HCT116 (cell line): ENCODE results near the gene DMRT3. TPM values are rescaled to one million over a fixed set of nuclear protein-coding genes. Genes with fewer than 3 reads are reported as not detected.

ENCODE experiments used
- ATAC-seq: fragments of 200-7000 bp; cut with Tn5 transposase; 2 replicates; pipeline ENCODE4 v1.9.1; 2020; ENCODE audit warnings: mild to moderate bottlenecking, moderate library complexity
- BruUV-seq: library from RNA; stranded (reverse); fragments of 400-500 nt; replicated peaks from 2 replicates; lab custom pipeline; 2021; lab: Mats Ljungman, UMichigan
- CTCF ChIA-PET: fragments of 300-600 bp; sonication (Branson Sonifier 250); formaldehyde crosslinking; loops from one replicate; lab custom pipeline; 2021; ENCODE audit warnings: antibody characterized with exemption; lab: Charles Lee
- POLR2A ChIA-PET: fragments of 300-600, 350-600 bp; sonication (Branson Sonifier 250); formaldehyde crosslinking; loops from one replicate; lab custom pipeline; 2021; ENCODE audit warnings: antibody characterized with exemption; lab: Charles Lee
- RAD21 ChIA-PET, 2 experiments: fragments of 300-600 bp; sonication (Branson Sonifier 250); formaldehyde crosslinking; loops; one replicate each; lab custom pipeline; 2023; ENCODE audit warnings: low total read pairs in 2 of 2; ENCODE audit not compliant: uncharacterized antibody in 2 of 2, unreplicated experiment in 2 of 2, low non-redundant PET in 1 of 2; lab: Charles Lee
- DNase-seq: peaks from one replicate; pipeline ENCODE4 v3.0.0-alpha.2; 2010; ENCODE audit warnings: low read depth, low spot score
- H2AFZ ChIP-seq: fragments of 200-600 bp; shearing (Covaris generic), sonication (generic); 2 replicates; pipeline ENCODE4 v1.6.1; 2017; ENCODE audit warnings: low read depth, mixed run types, mixed read lengths, antibody characterized with exemption, low read length; ENCODE audit not compliant: poor library complexity, severe bottlenecking
- H3K27ac ChIP-seq: 2 replicates; pipeline ENCODE4 v1.5.1; 2012; ENCODE audit warnings: low read depth, low read length
- H3K27me3 ChIP-seq: fragments of 200-600 bp; sonication (generic); 2 replicates; pipeline ENCODE4 v1.6.1; 2016; ENCODE audit warnings: mixed run types, low read length, mixed read lengths; ENCODE audit not compliant: insufficient read depth
- H3K36me3 ChIP-seq, 2 experiments: fragments of 200-500 bp in 1 of 2; fragments of 200-600 bp in 1 of 2; sonication (Bioruptor generic) in 1 of 2; sonication (generic) in 1 of 2; 2 replicates each; pipeline versions ENCODE4 v1.5.1 to v1.6.1; 2014 to 2016; ENCODE audit warnings: low read length in 2 of 2, inconsistent platforms in 1 of 2, mixed read lengths in 1 of 2, mixed run types in 1 of 2; ENCODE audit not compliant: insufficient read depth in 2 of 2, control insufficient read depth in 1 of 2
- H3K4me1 ChIP-seq, 2 experiments: fragments of 200-600 bp in 1 of 2; sonication (generic) in 1 of 2; 2 replicates each; pipeline versions ENCODE4 v1.5.1 to v1.6.1; 2012 to 2017; ENCODE audit warnings: low read length in 2 of 2, inconsistent platforms in 1 of 2, mild to moderate bottlenecking in 1 of 2, mixed read lengths in 1 of 2, mixed run types in 1 of 2, moderate library complexity in 1 of 2; ENCODE audit not compliant: insufficient read depth in 2 of 2, control insufficient read depth in 1 of 2
- H3K4me2 ChIP-seq: fragments of 200-600 bp; sonication (generic); 2 replicates; pipeline ENCODE4 v1.6.1; 2017; ENCODE audit warnings: mixed run types, low read length, mixed read lengths
- H3K4me3 ChIP-seq, 2 experiments: fragments of 200-600 bp in 1 of 2; sonication (generic) in 1 of 2; replicated peaks in 1 of 2; 2 replicates each; pipeline ENCODE4 v1.5.1; 2011 to 2016; ENCODE audit warnings: low read length in 2 of 2, control low read depth in 1 of 2, low read depth in 1 of 2, mild to moderate bottlenecking in 1 of 2, mixed read lengths in 1 of 2, mixed run types in 1 of 2
- H3K79me2 ChIP-seq: fragments of 200-600 bp; sonication (generic); 2 replicates; pipeline ENCODE4 v1.6.1; 2017; ENCODE audit warnings: mild to moderate bottlenecking, mixed run types, low read length, moderate library complexity, mixed read lengths; ENCODE audit not compliant: insufficient read depth
- H3K9ac ChIP-seq: fragments of 200-600 bp; sonication (generic); 2 replicates; pipeline ENCODE4 v1.6.1; 2016; ENCODE audit warnings: low read length, mixed read lengths
- H3K9me2 ChIP-seq: fragments of 200-600 bp; sonication (generic), shearing (Covaris generic); 2 replicates; pipeline ENCODE4 v1.6.1; 2017; ENCODE audit warnings: mixed run types, mild to moderate bottlenecking, moderate library complexity; ENCODE audit not compliant: insufficient read depth
- H3K9me3 ChIP-seq, 2 experiments: fragments of 200-500 bp in 1 of 2; fragments of 200-600 bp in 1 of 2; sonication (Bioruptor generic) in 1 of 2; sonication (generic) in 1 of 2; 2 replicates each; pipeline ENCODE4 v1.6.1; 2014 to 2017; ENCODE audit warnings: low read length in 2 of 2, mixed read lengths in 2 of 2, inconsistent platforms in 1 of 2, low read depth in 1 of 2, mild to moderate bottlenecking in 1 of 2, mixed run types in 1 of 2, moderate library complexity in 1 of 2; ENCODE audit not compliant: control insufficient read depth in 1 of 2, insufficient read depth in 1 of 2
- H4K20me1 ChIP-seq: fragments of 200-600 bp; sonication (generic), shearing (Covaris generic); 2 replicates; pipeline ENCODE4 v1.6.1; 2017; ENCODE audit warnings: mixed run types, mild to moderate bottlenecking, moderate library complexity; ENCODE audit not compliant: insufficient read depth
- ATF3 ChIP-seq: IDR thresholded peaks from 2 replicates; pipeline ENCODE4 v1.6.1; 2012
- CBX3 ChIP-seq: IDR thresholded peaks from 2 replicates; pipeline ENCODE4 v1.6.1; 2012; ENCODE audit warnings: low read depth
- CEBPB ChIP-seq: IDR thresholded peaks from 2 replicates; pipeline ENCODE4 v1.6.1; 2012; ENCODE audit warnings: low read depth
- ELF1 ChIP-seq: IDR thresholded peaks from 2 replicates; pipeline ENCODE4 v1.6.1; 2012; ENCODE audit warnings: low read depth, borderline replicate concordance
- EZH2phosphoT487 ChIP-seq: fragments of 200-600 bp; IDR thresholded peaks from 2 replicates; pipeline ENCODE4 v1.6.1; 2018; ENCODE audit warnings: antibody characterized with exemption, borderline replicate concordance
- FOSL1 ChIP-seq: IDR thresholded peaks from 2 replicates; pipeline ENCODE4 v1.6.1; 2012; ENCODE audit warnings: low read depth
- MAX ChIP-seq: IDR thresholded peaks from 2 replicates; pipeline ENCODE4 v1.6.1; 2012
- POLR2A ChIP-seq: IDR thresholded peaks from 2 replicates; pipeline ENCODE4 v1.7.0; 2011; ENCODE audit warnings: borderline replicate concordance; ENCODE audit not compliant: insufficient read depth, insufficient read length; ENCODE audit errors: extremely low read depth
- RAD21 ChIP-seq: IDR thresholded peaks from 2 replicates; pipeline ENCODE4 v1.6.1; 2012; ENCODE audit warnings: low read depth, mild to moderate bottlenecking
- REST ChIP-seq: IDR thresholded peaks from 2 replicates; pipeline ENCODE4 v1.6.1; 2012; ENCODE audit warnings: low read depth
- SP1 ChIP-seq: IDR thresholded peaks from 2 replicates; pipeline ENCODE4 v1.6.1; 2012; ENCODE audit warnings: low read depth
- SRF ChIP-seq: IDR thresholded peaks from 2 replicates; pipeline ENCODE4 v1.6.1; 2012; ENCODE audit warnings: low read depth
- TCF7L2 ChIP-seq: IDR thresholded peaks from 2 replicates; pipeline ENCODE4 v1.7.0; 2011; ENCODE audit warnings: borderline replicate concordance, inconsistent platforms; ENCODE audit not compliant: insufficient read depth, insufficient read length; ENCODE audit errors: extremely low read depth
- ZFX ChIP-seq: fragments of 450-650 bp; IDR thresholded peaks from 2 replicates; pipeline ENCODE4 v1.6.1; 2017
- intact Hi-C: fragments of 100-400 bp; cut with micrococcal nuclease; formaldehyde crosslinking; loops from 2 replicates; pipeline ENCODE4 v1.10.0; 2022
- total RNA-seq: library from RNA; stranded (reverse); gene quantifications from one replicate; pipeline ENCODE4 v1.2.1, GENCODE V29; 2021; ENCODE audit not compliant: unreplicated experiment
- TF ChIP-seq, protein P1 (sequence below): IDR thresholded peaks from 2 replicates; pipeline ENCODE4 v1.6.1; 2011; ENCODE audit warnings: mild to moderate bottlenecking, low read length, moderate library complexity; ENCODE audit not compliant: insufficient replicate concordance; ENCODE audit errors: extremely low read depth
- TF ChIP-seq, protein P2 (sequence below), 3 experiments: fragments of 200-600 bp in 1 of 3; sonication (generic) in 1 of 3; IDR thresholded peaks in 2 of 3; conservative IDR thresholded peaks in 1 of 3; 2 replicates each; pipeline ENCODE4 v1.5.1; 2012 to 2017; ENCODE audit warnings: low read depth in 2 of 3, low read length in 2 of 3, antibody characterized with exemption in 1 of 3, borderline replicate concordance in 1 of 3, control low read depth in 1 of 3, mild to moderate bottlenecking in 1 of 3, mixed read lengths in 1 of 3, mixed run types in 1 of 3, moderate library complexity in 1 of 3; ENCODE audit not compliant: insufficient read depth in 1 of 3

Gene DMRT3
- total RNA-seq, 1 experiment from 2014 or later: not detected

DNA sequence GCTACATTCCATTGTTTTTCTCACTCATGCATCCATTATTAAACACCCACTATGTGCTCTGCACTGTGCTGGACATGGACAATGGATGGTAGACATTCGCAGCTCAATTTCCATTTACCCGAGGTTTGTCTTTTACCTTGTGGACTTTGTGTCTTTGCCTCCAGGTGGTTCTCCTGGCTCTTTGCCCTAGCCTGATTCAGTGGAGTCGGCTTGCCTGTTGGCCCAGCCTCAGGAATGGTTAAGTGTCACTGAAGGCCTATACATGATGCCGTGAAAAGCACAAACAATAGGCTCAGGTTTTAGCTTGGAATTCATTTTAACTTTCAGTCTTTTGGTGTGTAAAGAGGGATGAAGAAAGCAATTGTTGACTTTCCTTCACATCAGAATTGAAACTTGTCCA is 16.5 kb upstream of the DMRT3 start:
- Histone ChIP-seq H2AFZ (no peak overlapping the region), H3K79me2 (no peaks in the 10 kb centered on the region), H3K9me2 (no peaks in the 10 kb centered on the region), H3K27me3 (peaks cover 28% of the 10 kb centered on the region), H3K9ac (no peak overlapping the region), H3K27ac (no peak overlapping the region), H3K9me3 (no peaks in the 10 kb centered on the region), H3K36me3 (no peaks in the 10 kb centered on the region), H3K4me1 (no peaks in the 10 kb centered on the region), H4K20me1 (no peaks in the 10 kb centered on the region), H3K4me2 (no peak overlapping the region), H3K4me3 (no peak overlapping the region)
- DNase-seq (no peak), ATAC-seq (no peak)
- ChIA-PET RAD21 (no interaction called here), CTCF (no interaction called here), POLR2A (no interaction called here)
- no TSS peak for BruUV-seq
- TF ChIP-seq EZH2phosphoT487 (no peak), ATF3 (no peak), MAX (no peak), REST (no peak), FOSL1 (no peak), CBX3 (no peak), ZFX (no peak), TCF7L2 (no peak), SP1 (no peak), SRF (no peak), POLR2A (no peak), CEBPB (no peak), RAD21 (no peak), ELF1 (no peak)
- TF ChIP-seq, protein P1, sequence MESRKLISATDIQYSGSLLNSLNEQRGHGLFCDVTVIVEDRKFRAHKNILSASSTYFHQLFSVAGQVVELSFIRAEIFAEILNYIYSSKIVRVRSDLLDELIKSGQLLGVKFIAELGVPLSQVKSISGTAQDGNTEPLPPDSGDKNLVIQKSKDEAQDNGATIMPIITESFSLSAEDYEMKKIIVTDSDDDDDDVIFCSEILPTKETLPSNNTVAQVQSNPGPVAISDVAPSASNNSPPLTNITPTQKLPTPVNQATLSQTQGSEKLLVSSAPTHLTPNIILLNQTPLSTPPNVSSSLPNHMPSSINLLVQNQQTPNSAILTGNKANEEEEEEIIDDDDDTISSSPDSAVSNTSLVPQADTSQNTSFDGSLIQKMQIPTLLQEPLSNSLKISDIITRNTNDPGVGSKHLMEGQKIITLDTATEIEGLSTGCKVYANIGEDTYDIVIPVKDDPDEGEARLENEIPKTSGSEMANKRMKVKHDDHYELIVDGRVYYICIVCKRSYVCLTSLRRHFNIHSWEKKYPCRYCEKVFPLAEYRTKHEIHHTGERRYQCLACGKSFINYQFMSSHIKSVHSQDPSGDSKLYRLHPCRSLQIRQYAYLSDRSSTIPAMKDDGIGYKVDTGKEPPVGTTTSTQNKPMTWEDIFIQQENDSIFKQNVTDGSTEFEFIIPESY: no peak
- TF ChIP-seq, protein P2, sequence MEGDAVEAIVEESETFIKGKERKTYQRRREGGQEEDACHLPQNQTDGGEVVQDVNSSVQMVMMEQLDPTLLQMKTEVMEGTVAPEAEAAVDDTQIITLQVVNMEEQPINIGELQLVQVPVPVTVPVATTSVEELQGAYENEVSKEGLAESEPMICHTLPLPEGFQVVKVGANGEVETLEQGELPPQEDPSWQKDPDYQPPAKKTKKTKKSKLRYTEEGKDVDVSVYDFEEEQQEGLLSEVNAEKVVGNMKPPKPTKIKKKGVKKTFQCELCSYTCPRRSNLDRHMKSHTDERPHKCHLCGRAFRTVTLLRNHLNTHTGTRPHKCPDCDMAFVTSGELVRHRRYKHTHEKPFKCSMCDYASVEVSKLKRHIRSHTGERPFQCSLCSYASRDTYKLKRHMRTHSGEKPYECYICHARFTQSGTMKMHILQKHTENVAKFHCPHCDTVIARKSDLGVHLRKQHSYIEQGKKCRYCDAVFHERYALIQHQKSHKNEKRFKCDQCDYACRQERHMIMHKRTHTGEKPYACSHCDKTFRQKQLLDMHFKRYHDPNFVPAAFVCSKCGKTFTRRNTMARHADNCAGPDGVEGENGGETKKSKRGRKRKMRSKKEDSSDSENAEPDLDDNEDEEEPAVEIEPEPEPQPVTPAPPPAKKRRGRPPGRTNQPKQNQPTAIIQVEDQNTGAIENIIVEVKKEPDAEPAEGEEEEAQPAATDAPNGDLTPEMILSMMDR (IDR thresholded peaks at IDR 0.05 in 2 of 3, conservative IDR thresholded peaks at IDR 0.05 in 1 of 3; ENCODE audit: borderline replicate concordance in 1 of 3, insufficient read depth in 1 of 3, low read depth in 2 of 3, low read length in 2 of 3): no peak
- intact Hi-C loops: no loop called here
